Lung (tissue), 12 donors: ENCODE measurements around the gene AHCY. TPM values are rescaled to one million over a fixed set of nuclear protein-coding genes. Genes with fewer than 3 reads are reported as not detected.

Experiments used
- ATAC-seq: fragments of 200-7000 bp; cut with Tn5 transposase; one replicate; pipeline ENCODE4 v1.9.1; 2020; ENCODE audit warnings: moderate number of reproducible peaks; ENCODE audit not compliant: insufficient read depth, low FRiP score
- DNase-seq, 3 donors: peaks; one replicate each; pipeline ENCODE4 v3.0.0-alpha.2; 2013 to 2017
- H3K27ac ChIP-seq, 2 donors: one replicate each; pipeline ENCODE4 v1.5.1; 2013; ENCODE audit warnings: mild to moderate bottlenecking in 2 of 2, moderate library complexity in 2 of 2, control low read depth in 1 of 2, inconsistent platforms in 1 of 2, low read depth in 1 of 2, low read length in 1 of 2
- H3K27me3 ChIP-seq, 3 donors: one replicate each; pipeline ENCODE4 v1.5.1; 2013; ENCODE audit warnings: low read length in 2 of 3; ENCODE audit not compliant: control insufficient read depth in 3 of 3, insufficient read depth in 3 of 3
- H3K36me3 ChIP-seq, 4 donors: one replicate each; pipeline ENCODE4 v1.5.1; 2013; ENCODE audit warnings: low read length in 4 of 4, mild to moderate bottlenecking in 1 of 4, moderate library complexity in 1 of 4; ENCODE audit not compliant: control insufficient read depth in 4 of 4, insufficient read depth in 4 of 4
- H3K4me1 ChIP-seq, 5 donors: one replicate each; pipeline ENCODE4 v1.5.1; 2013; ENCODE audit warnings: low read length in 5 of 5, mild to moderate bottlenecking in 2 of 5, moderate library complexity in 1 of 5; ENCODE audit not compliant: control insufficient read depth in 5 of 5, insufficient read depth in 5 of 5
- H3K4me3 ChIP-seq: one replicate; pipeline ENCODE4 v1.5.1; 2013; ENCODE audit warnings: mild to moderate bottlenecking, control low read depth, moderate library complexity
- H3K9ac ChIP-seq, 2 donors: one replicate each; pipeline ENCODE4 v1.5.1; 2013; ENCODE audit warnings: low read length in 2 of 2, control low read depth in 1 of 2; ENCODE audit not compliant: insufficient read depth in 1 of 2
- H3K9me3 ChIP-seq, 4 donors: one replicate each; pipeline ENCODE4 v1.5.1; 2013; ENCODE audit warnings: low read length in 3 of 4, mild to moderate bottlenecking in 1 of 4, moderate library complexity in 1 of 4; ENCODE audit not compliant: control insufficient read depth in 4 of 4, insufficient read depth in 3 of 4
- WGBS, 2 donors: extraction: QIAGEN DNeasy Blood & Tissue Kit; methylation state at CpG; one replicate each; pipeline ENCODE4 v1.1.7; 2013; 5-methylcytosine and 5-hydroxymethylcytosine counted together
- polyA plus RNA-seq, 2 donors: library from polyadenylated mRNA; stranded (reverse); fragments of 200-250 nt; gene quantifications; one replicate each; pipeline ENCODE4 v1.2.1, GENCODE V29; 2013
- total RNA-seq, 2 donors: library from RNA; depleted of rRNA in 1 of 2; stranded (reverse); fragments of >200 nt in 1 of 2; gene quantifications; one replicate each; pipeline ENCODE4 v1.2.1, GENCODE V29; 2014 to 2021
- TF ChIP-seq, protein P1 (sequence below): IDR thresholded peaks from 2 replicates; pipeline ENCODE4 v1.5.1; 2012; ENCODE audit warnings: mild to moderate bottlenecking; ENCODE audit errors: control extremely low read depth, extremely low read depth
- donor health status: control.
- donor health status: control.
- donor health status: Bipolar disorder and iron deficiency.
- donor health status: healthy.
- donor health status: DM: yes; HTN: yes; CAD: no.

The AHCY gene
- total and polyA plus RNA-seq, 4 donors = 40.2 to 116 (median 105) TPM

DNA sequence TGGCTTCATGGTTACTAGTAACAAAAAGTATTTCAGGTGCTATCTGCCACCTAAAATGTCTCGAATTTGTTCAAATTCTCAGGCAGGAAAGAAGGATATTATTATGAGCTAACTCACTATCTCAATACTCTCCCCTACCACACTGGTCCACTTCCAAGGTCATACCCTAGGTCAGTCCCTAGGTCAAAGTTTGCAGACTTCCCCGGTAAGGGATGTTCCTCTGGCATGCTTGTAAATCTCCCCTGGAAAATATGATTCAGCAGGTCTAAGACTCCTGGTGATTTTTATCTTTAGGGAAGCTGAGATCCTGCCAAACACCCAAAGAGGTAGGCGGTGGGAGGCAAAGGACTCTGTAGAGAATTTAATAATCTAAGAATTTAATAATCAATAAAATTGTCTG, 6.7 kb downstream of the AHCY start:
- no peaks in the 10 kb centered on the region for H3K27me3 ChIP-seq
- 92 to 93% methylated on average over 3 of the region's 3 CpGs for WGBS, 2 donors
- no peak overlapping the region for H3K4me3 ChIP-seq
- H3K36me3 ChIP-seq = peaks cover 5 to 17% (median 12%) of the 10 kb centered on the region in 4 donors
- H3K9ac ChIP-seq = no peak overlapping the region
- DNase-seq = no peak
- ATAC-seq = no peak
- peaks cover 0 to 15% (median 8%) of the 10 kb centered on the region in 5 donors for H3K4me1 ChIP-seq
- no peak overlapping the region for H3K27ac ChIP-seq
- TF ChIP-seq, protein P1, sequence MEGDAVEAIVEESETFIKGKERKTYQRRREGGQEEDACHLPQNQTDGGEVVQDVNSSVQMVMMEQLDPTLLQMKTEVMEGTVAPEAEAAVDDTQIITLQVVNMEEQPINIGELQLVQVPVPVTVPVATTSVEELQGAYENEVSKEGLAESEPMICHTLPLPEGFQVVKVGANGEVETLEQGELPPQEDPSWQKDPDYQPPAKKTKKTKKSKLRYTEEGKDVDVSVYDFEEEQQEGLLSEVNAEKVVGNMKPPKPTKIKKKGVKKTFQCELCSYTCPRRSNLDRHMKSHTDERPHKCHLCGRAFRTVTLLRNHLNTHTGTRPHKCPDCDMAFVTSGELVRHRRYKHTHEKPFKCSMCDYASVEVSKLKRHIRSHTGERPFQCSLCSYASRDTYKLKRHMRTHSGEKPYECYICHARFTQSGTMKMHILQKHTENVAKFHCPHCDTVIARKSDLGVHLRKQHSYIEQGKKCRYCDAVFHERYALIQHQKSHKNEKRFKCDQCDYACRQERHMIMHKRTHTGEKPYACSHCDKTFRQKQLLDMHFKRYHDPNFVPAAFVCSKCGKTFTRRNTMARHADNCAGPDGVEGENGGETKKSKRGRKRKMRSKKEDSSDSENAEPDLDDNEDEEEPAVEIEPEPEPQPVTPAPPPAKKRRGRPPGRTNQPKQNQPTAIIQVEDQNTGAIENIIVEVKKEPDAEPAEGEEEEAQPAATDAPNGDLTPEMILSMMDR = no peak
- H3K9me3 ChIP-seq = no peaks in the 10 kb centered on the region

- 95 to 96% methylated on average over 24 of the region's 24 CpGs for WGBS, 2 donors
- DNase-seq = no peak
- no peak for ATAC-seq
- TF ChIP-seq, protein P1 = no peak
- Histone ChIP-seq H3K4me3 (no peak overlapping the region), H3K4me1 (peaks cover 0 to 3% (median under 1%) of the 10 kb centered on the region in 5 donors), H3K27ac (no peak overlapping the region), H3K9me3 (no peaks in the 10 kb centered on the region), H3K36me3 (peaks cover 5 to 27% (median 19%) of the 10 kb centered on the region in 4 donors), H3K9ac (no peak overlapping the region), H3K27me3 (no peaks in the 10 kb centered on the region)
These were observed 7.9 kb downstream of the AHCY start for GRCh38 chr20:34295284-34295683.

DNA sequence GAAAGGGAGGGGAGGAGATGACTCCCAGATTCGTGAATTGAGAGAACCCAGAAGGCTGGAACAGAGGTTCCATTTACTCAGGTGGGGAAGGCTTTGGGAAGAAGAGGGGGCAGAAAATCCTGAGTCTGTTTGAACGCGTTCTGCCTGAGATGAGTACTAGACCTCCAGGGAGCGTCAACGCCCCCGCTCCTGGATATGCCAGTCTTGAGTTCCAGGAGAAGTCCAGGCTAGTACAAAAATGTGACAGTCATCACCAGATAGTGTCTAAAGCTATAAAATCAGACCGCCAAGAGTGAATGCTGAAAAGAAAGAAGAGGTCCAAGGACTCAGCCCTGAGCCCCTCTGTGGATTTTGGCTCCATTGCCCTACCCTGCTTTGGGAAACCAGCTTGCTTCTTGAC, 8.6 kb downstream of the AHCY start:
- Histone ChIP-seq H3K9me3 (no peaks in the 10 kb centered on the region), H3K9ac (no peak overlapping the region), H3K4me3 (no peak overlapping the region), H3K36me3 (peaks cover 5 to 32% (median 24%) of the 10 kb centered on the region in 4 donors), H3K4me1 (no peaks in the 10 kb centered on the region), H3K27ac (no peak overlapping the region), H3K27me3 (no peaks in the 10 kb centered on the region)
- no peak for ATAC-seq
- 96% methylated on average over 7 of the region's 7 CpGs for WGBS, 2 donors
- DNase-seq = no peak
- TF ChIP-seq, protein P1 = no peak

- Histone ChIP-seq H3K4me3 (no peak overlapping the region), H3K27me3 (no peaks in the 10 kb centered on the region), H3K9ac (no peak overlapping the region), H3K27ac (no peak overlapping the region), H3K9me3 (no peaks in the 10 kb centered on the region), H3K36me3 (peaks cover 5 to 33% (median 24%) of the 10 kb centered on the region in 4 donors), H3K4me1 (no peaks in the 10 kb centered on the region)
- ATAC-seq (no peak), DNase-seq (no peak)
- WGBS, 2 donors = 36 to 60% methylated on average over 7 of the region's 7 CpGs
- TF ChIP-seq, protein P1 = no peak
These were observed 9.6 kb downstream of the AHCY start for GRCh38 chr20:34293589-34293988.
